K562 (cell line): ENCODE measurements around the gene KCTD21. TPM values are rescaled to one million over a fixed set of nuclear protein-coding genes. Genes with fewer than 3 reads are reported as not detected.

Experiments used
- ARID2 ChIP-seq: fragments of 450-650 bp; IDR thresholded peaks from 2 replicates; pipeline ENCODE4 v1.6.1; 2017; ENCODE audit warnings: antibody characterized with exemption, mild to moderate bottlenecking
- BCOR ChIP-seq: fragments of 450-650 bp; IDR thresholded peaks from 2 replicates; pipeline ENCODE4 v1.6.1; 2016
- COPS2 ChIP-seq: fragments of 450-650 bp; conservative IDR thresholded peaks from 2 replicates; pipeline ENCODE4 v1.6.1; 2016; ENCODE audit warnings: mild to moderate bottlenecking, moderate library complexity
- EWSR1 ChIP-seq: fragments of 450-650 bp; IDR thresholded peaks from 2 replicates; pipeline ENCODE4 v1.6.1; 2018; ENCODE audit warnings: borderline replicate concordance, mild to moderate bottlenecking, low read depth, moderate library complexity; ENCODE audit not compliant: partially characterized antibody
- GTF2A2 ChIP-seq: IDR thresholded peaks from 2 replicates; pipeline ENCODE4 v1.6.1; 2016; ENCODE audit warnings: mild to moderate bottlenecking, missing genetic modification characterization, missing compliant biosample characterization
- KAT7 ChIP-seq: sonication (generic); formaldehyde crosslinking; IDR thresholded peaks from 2 replicates; pipeline ENCODE4 v1.8.0; 2022; ENCODE audit warnings: missing genetic modification reagents, mild to moderate bottlenecking, borderline replicate concordance
- MCM2 ChIP-seq: fragments of 450-650 bp; IDR thresholded peaks from 2 replicates; pipeline ENCODE4 v1.6.1; 2017; ENCODE audit warnings: low read depth, mild to moderate bottlenecking
- MTA1 ChIP-seq: fragments of 450-650 bp; IDR thresholded peaks from 2 replicates; pipeline ENCODE4 v1.6.1; 2017; ENCODE audit warnings: borderline replicate concordance
- NFIC ChIP-seq: fragments of 450-650 bp; IDR thresholded peaks from 2 replicates; pipeline ENCODE4 v1.6.1; 2017; ENCODE audit warnings: mild to moderate bottlenecking, inconsistent platforms
- POLR2B ChIP-seq: fragments of 450-650 bp; IDR thresholded peaks from 2 replicates; pipeline ENCODE4 v1.6.1; 2018; ENCODE audit warnings: low read depth; ENCODE audit not compliant: partially characterized antibody
- PTBP1 ChIP-seq: fragments of 200-400 bp; formaldehyde crosslinking; IDR thresholded peaks from 2 replicates; pipeline ENCODE4 v1.6.1; 2017; ENCODE audit warnings: low read depth, low read length
- RBM14 ChIP-seq: fragments of 200-400 bp; formaldehyde crosslinking; IDR thresholded peaks from 2 replicates; pipeline ENCODE4 v1.6.1; 2018; ENCODE audit warnings: low read depth, mild to moderate bottlenecking, low read length, moderate library complexity, borderline replicate concordance; ENCODE audit not compliant: insufficient read depth
- SIRT6 ChIP-seq: IDR thresholded peaks from one replicate; pipeline ENCODE4 v1.6.1; 2012; ENCODE audit warnings: low read depth, mild to moderate bottlenecking, control low read depth, inconsistent platforms, low read length, moderate library complexity
- SLC30A9 ChIP-seq: fragments of 250-450 bp; sonication (Bioruptor Pico); IDR thresholded peaks from 2 replicates; pipeline ENCODE4 v1.8.0; 2022; ENCODE audit warnings: mild to moderate bottlenecking, moderate library complexity
- SNIP1 ChIP-seq: fragments of 450-650 bp; IDR thresholded peaks from 2 replicates; pipeline ENCODE4 v1.7.1; 2017; ENCODE audit warnings: low read depth, mild to moderate bottlenecking
- SREBF1 ChIP-seq: fragments of 150-350 bp; IDR thresholded peaks from 2 replicates; pipeline ENCODE4 v1.6.1; 2014; ENCODE audit warnings: antibody characterized with exemption, low read depth, low read length, borderline replicate concordance
- TAF1 ChIP-seq: IDR thresholded peaks from 2 replicates; pipeline ENCODE4 v1.6.1; 2011; ENCODE audit warnings: mild to moderate bottlenecking, low read length, moderate library complexity; ENCODE audit not compliant: insufficient read depth, control insufficient read depth, severe bottlenecking; ENCODE audit errors: extremely low read depth
- YBX1 ChIP-seq: fragments of 450-650 bp; IDR thresholded peaks from 2 replicates; pipeline ENCODE4 v1.7.1; 2016; ENCODE audit warnings: mild to moderate bottlenecking
- ZNF197 ChIP-seq: fragments of 200-800 bp; sonication (Bioruptor generic); IDR thresholded peaks from 2 replicates; pipeline ENCODE4 v1.6.1; 2016; ENCODE audit warnings: low read depth, missing genetic modification characterization, missing compliant biosample characterization
- ZNF217 ChIP-seq: sonication (generic); formaldehyde crosslinking; IDR thresholded peaks from 2 replicates; pipeline ENCODE4 v1.8.0; 2022; ENCODE audit warnings: mild to moderate bottlenecking, missing genetic modification reagents
- ZNF696 ChIP-seq: fragments of 250-450 bp; sonication (Bioruptor Pico); conservative IDR thresholded peaks from 2 replicates; pipeline ENCODE4 v1.4.0; 2020; ENCODE audit warnings: mild to moderate bottlenecking, moderate library complexity
- polyA plus RNA-seq, 8 experiments: library from polyadenylated mRNA; depleted of rRNA in 4 of 8; stranded (reverse) in 5 of 8; unstranded in 3 of 8; fragments of >200 nt; fragmentation: Nextera tagmentation in 2 of 8; fragmentation: Illumina TruSeq in 1 of 8; extraction: Ambion mirVana in 2 of 8; extraction: Trizol in 1 of 8; gene quantifications; 2 replicates each; pipeline versions ENCODE4 v1.2.1 to v1.2.3, GENCODE V29; 2011 to 2014; ENCODE audit warnings: inconsistent platforms in 1 of 8, missing spikeins in 1 of 8
- total RNA-seq, 7 experiments: library from RNA; depleted of rRNA in 6 of 7; stranded (reverse); fragments of >200 nt in 6 of 7; fragmentation: Illumina TruSeq in 2 of 7; extraction: Trizol in 2 of 7; gene quantifications; 2 replicates each; pipeline versions ENCODE4 v1.2.1 to v1.2.3, GENCODE V29; 2011 to 2021; ENCODE audit warnings: low replicate concordance in 1 of 7
- TF ChIP-seq, protein P1 (sequence below): fragments of 200-800 bp; sonication (Bioruptor generic); IDR thresholded peaks from 2 replicates; pipeline ENCODE4 v1.6.1; 2016; ENCODE audit warnings: missing genetic modification characterization, missing compliant biosample characterization

The KCTD21 gene
- total and polyA plus RNA-seq, 9 of the 15 experiments (the other 6 are each of a cell fraction or from before 2014, with no cell fraction given), result 0.34 to 5.4 (median 1.9) TPM

DNA sequence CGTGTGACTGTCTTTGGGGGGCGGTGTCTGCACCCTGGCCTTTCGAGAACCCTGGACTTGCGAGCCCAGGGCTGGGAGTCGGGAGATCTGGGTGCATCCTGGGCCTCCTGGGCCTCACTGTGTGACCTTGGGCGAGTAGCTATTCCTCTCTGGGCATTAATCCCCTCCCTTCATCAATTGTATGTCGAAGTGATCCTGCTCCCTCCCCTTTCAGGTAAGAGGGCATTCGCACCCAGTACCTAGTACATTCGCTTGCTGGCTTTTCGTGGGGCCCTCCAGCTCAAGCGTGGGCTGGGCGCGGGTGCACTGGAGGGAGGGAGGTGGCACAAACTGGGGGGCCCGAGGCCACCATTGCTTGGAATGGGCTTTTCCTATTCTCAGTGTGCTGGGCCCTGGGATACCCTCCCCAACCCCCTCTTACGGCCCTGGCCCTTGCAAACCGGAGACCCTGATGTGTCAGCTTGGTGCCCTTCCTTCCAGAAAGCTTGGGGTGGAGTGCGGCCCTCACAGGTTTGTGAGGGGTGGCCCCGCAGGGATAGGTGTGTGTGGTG is 823 bp upstream of the KCTD21 start (continued):
- TF ChIP-seq, protein P1, sequence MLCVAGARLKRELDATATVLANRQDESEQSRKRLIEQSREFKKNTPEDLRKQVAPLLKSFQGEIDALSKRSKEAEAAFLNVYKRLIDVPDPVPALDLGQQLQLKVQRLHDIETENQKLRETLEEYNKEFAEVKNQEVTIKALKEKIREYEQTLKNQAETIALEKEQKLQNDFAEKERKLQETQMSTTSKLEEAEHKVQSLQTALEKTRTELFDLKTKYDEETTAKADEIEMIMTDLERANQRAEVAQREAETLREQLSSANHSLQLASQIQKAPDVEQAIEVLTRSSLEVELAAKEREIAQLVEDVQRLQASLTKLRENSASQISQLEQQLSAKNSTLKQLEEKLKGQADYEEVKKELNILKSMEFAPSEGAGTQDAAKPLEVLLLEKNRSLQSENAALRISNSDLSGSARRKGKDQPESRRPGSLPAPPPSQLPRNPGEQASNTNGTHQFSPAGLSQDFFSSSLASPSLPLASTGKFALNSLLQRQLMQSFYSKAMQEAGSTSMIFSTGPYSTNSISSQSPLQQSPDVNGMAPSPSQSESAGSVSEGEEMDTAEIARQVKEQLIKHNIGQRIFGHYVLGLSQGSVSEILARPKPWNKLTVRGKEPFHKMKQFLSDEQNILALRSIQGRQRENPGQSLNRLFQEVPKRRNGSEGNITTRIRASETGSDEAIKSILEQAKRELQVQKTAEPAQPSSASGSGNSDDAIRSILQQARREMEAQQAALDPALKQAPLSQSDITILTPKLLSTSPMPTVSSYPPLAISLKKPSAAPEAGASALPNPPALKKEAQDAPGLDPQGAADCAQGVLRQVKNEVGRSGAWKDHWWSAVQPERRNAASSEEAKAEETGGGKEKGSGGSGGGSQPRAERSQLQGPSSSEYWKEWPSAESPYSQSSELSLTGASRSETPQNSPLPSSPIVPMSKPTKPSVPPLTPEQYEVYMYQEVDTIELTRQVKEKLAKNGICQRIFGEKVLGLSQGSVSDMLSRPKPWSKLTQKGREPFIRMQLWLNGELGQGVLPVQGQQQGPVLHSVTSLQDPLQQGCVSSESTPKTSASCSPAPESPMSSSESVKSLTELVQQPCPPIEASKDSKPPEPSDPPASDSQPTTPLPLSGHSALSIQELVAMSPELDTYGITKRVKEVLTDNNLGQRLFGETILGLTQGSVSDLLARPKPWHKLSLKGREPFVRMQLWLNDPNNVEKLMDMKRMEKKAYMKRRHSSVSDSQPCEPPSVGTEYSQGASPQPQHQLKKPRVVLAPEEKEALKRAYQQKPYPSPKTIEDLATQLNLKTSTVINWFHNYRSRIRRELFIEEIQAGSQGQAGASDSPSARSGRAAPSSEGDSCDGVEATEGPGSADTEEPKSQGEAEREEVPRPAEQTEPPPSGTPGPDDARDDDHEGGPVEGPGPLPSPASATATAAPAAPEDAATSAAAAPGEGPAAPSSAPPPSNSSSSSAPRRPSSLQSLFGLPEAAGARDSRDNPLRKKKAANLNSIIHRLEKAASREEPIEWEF, result no peak
- TF ChIP-seq ZNF696 (CRISPR knock-in tag), result no peak
- TF ChIP-seq ARID2, result no peak
- TF ChIP-seq COPS2, result no peak
- TF ChIP-seq ZNF197 (CRISPR knock-in tag), result no peak
- TF ChIP-seq SLC30A9 (CRISPR knock-in tag), result 0 out of 2 replicates have a peak, but pooled peaks have one; percentile 4
- no peak for TF ChIP-seq NFIC
- TF ChIP-seq GTF2A2 (tag), result no peak
- no peak for TF ChIP-seq PTBP1
- no peak for TF ChIP-seq POLR2B
- TF ChIP-seq EWSR1, result no peak
- TF ChIP-seq BCOR, result peak; percentile 62; the same call in 1 of the 2 replicates
- no peak for TF ChIP-seq SREBF1
- TF ChIP-seq MCM2, result no peak
- no peak for TF ChIP-seq KAT7 (CRISPR knock-in tag)
- no peak for TF ChIP-seq SIRT6
- no peak for TF ChIP-seq SNIP1
- TF ChIP-seq RBM14, result 0 out of 2 replicates have a peak, but pooled peaks have one; percentile 46
- TF ChIP-seq TAF1, result no peak
- no peak for TF ChIP-seq ZNF217 (CRISPR knock-in tag)
- no peak for TF ChIP-seq YBX1
- TF ChIP-seq MTA1, result no peak
